Measurements from ENCODE around the gene DCTPP1. TPM values are rescaled to one million over a fixed set of nuclear protein-coding genes. Genes with fewer than 3 reads are reported as not detected.

DCTPP1 gene
- total and polyA plus RNA-seq, 9 of the 15 experiments (the other 6 are each of a cell fraction or from before 2014, with no cell fraction given), result 45.0 to 132 (median 80.6) TPM

- TF ChIP-seq, protein P1, sequence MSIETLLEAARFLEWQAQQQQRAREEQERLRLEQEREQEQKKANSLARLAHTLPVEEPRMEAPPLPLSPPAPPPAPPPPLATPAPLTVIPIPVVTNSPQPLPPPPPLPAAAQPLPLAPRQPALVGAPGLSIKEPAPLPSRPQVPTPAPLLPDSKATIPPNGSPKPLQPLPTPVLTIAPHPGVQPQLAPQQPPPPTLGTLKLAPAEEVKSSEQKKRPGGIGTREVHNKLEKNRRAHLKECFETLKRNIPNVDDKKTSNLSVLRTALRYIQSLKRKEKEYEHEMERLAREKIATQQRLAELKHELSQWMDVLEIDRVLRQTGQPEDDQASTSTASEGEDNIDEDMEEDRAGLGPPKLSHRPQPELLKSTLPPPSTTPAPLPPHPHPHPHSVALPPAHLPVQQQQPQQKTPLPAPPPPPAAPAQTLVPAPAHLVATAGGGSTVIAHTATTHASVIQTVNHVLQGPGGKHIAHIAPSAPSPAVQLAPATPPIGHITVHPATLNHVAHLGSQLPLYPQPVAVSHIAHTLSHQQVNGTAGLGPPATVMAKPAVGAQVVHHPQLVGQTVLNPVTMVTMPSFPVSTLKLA (conservative IDR thresholded peaks at IDR 0.05), result peak in 1 of 2 experiments; percentile 1; a peak in 2 of 4 replicates
- TF ChIP-seq, protein P2, sequence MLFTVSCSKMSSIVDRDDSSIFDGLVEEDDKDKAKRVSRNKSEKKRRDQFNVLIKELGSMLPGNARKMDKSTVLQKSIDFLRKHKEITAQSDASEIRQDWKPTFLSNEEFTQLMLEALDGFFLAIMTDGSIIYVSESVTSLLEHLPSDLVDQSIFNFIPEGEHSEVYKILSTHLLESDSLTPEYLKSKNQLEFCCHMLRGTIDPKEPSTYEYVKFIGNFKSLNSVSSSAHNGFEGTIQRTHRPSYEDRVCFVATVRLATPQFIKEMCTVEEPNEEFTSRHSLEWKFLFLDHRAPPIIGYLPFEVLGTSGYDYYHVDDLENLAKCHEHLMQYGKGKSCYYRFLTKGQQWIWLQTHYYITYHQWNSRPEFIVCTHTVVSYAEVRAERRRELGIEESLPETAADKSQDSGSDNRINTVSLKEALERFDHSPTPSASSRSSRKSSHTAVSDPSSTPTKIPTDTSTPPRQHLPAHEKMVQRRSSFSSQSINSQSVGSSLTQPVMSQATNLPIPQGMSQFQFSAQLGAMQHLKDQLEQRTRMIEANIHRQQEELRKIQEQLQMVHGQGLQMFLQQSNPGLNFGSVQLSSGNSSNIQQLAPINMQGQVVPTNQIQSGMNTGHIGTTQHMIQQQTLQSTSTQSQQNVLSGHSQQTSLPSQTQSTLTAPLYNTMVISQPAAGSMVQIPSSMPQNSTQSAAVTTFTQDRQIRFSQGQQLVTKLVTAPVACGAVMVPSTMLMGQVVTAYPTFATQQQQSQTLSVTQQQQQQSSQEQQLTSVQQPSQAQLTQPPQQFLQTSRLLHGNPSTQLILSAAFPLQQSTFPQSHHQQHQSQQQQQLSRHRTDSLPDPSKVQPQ (CRISPR knock-in tag; IDR thresholded peaks at IDR 0.05; ENCODE audit: borderline replicate concordance), result no peak
- TF ChIP-seq, protein P3, sequence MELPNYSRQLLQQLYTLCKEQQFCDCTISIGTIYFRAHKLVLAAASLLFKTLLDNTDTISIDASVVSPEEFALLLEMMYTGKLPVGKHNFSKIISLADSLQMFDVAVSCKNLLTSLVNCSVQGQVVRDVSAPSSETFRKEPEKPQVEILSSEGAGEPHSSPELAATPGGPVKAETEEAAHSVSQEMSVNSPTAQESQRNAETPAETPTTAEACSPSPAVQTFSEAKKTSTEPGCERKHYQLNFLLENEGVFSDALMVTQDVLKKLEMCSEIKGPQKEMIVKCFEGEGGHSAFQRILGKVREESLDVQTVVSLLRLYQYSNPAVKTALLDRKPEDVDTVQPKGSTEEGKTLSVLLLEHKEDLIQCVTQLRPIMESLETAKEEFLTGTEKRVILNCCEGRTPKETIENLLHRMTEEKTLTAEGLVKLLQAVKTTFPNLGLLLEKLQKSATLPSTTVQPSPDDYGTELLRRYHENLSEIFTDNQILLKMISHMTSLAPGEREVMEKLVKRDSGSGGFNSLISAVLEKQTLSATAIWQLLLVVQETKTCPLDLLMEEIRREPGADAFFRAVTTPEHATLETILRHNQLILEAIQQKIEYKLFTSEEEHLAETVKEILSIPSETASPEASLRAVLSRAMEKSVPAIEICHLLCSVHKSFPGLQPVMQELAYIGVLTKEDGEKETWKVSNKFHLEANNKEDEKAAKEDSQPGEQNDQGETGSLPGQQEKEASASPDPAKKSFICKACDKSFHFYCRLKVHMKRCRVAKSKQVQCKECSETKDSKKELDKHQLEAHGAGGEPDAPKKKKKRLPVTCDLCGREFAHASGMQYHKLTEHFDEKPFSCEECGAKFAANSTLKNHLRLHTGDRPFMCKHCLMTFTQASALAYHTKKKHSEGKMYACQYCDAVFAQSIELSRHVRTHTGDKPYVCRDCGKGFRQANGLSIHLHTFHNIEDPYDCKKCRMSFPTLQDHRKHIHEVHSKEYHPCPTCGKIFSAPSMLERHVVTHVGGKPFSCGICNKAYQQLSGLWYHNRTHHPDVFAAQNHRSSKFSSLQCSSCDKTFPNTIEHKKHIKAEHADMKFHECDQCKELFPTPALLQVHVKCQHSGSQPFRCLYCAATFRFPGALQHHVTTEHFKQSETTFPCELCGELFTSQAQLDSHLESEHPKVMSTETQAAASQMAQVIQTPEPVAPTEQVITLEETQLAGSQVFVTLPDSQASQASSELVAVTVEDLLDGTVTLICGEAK (IDR thresholded peaks at IDR 0.05), result 0 out of 2 replicates have a peak, but pooled peaks have one; percentile 46
- TF ChIP-seq, protein P3 (CRISPR knock-in tag; IDR thresholded peaks at IDR 0.05), result no peak
- TF ChIP-seq SRSF9 (IDR thresholded peaks at IDR 0.05; ENCODE audit: borderline replicate concordance, low read depth, low read length), result no peak
- peak; percentile 53; the same call in 1 of the 2 replicates for TF ChIP-seq EHMT2 (IDR thresholded peaks at IDR 0.05)
- no peak for TF ChIP-seq ATF4 (CRISPR knock-in tag; IDR thresholded peaks at IDR 0.05)
- TF ChIP-seq POLR2B (IDR thresholded peaks at IDR 0.05; ENCODE audit: low read depth, partially characterized antibody), result no peak
- no peak for TF ChIP-seq HDAC3 (IDR thresholded peaks at IDR 0.05; ENCODE audit: borderline replicate concordance, partially characterized antibody)
- TF ChIP-seq ZNF586 (CRISPR knock-in tag; conservative IDR thresholded peaks at IDR 0.05), result no peak
- TF ChIP-seq SMAD1 (IDR thresholded peaks at IDR 0.05; ENCODE audit: low read depth, low read length, partially characterized antibody), result no peak
- no peak for TF ChIP-seq KAT2B (IDR thresholded peaks at IDR 0.05; ENCODE audit: low read depth, low read length)
- TF ChIP-seq SNIP1 (IDR thresholded peaks at IDR 0.05; ENCODE audit: low read depth), result no peak
Observed at GRCh38 chr16:30430428-30430970, 669 bp upstream of the DCTPP1 start (continued).

Data from K562 (cell line).